ENCODE measurements around the gene PSPN. TPM values are rescaled to one million over a fixed set of nuclear protein-coding genes. Genes with fewer than 3 reads are reported as not detected.

Gene PSPN
- polyA plus RNA-seq, 1 donor (not counting 4 experiments of a cell fraction or from before 2014, with no cell fraction given): 0.33 TPM

DNA sequence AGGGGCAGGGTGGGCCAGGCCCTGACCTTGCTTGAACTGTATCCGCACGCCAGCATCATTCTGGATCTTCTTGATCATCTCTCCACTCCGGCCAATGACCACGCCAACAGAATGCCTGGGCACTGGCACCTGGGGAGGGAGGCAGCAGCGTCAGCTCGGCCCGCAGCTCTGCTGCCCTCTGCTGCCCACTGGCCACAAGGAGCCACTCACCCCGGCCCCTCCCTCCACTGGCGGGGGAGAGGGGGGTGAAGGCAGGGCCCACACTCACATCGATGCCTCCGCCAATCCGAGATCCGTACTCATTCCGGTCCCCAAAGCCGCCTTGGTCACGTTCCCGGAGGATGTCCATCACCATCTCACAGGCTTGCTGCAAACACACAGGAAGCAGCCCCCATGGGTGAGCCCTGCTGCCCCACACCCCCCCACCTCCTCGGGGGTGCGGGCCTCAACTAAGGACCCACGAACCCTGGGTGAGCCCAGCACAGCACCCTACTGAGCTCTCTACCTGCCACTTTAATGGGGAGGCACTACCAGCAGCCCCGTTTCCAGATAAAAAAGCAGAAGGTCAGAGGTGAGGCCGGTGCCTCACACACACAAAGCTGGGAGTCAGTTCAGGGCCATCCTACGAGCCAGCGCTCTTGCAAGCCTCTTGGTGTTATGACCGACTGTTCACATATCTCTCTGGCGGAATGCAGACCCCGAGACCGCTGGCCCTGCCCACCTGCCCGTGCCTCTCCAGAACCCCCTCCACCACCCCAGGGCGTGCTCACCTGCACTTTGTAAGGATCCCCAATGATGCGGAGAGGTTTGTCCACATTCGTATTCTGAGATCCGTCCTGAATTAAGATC is 42.2 kb upstream of the PSPN start:
- no peak for TF ChIP-seq EZH2 (IDR thresholded peaks at IDR 0.05; ENCODE audit: low read length)
- TF ChIP-seq, protein P1, sequence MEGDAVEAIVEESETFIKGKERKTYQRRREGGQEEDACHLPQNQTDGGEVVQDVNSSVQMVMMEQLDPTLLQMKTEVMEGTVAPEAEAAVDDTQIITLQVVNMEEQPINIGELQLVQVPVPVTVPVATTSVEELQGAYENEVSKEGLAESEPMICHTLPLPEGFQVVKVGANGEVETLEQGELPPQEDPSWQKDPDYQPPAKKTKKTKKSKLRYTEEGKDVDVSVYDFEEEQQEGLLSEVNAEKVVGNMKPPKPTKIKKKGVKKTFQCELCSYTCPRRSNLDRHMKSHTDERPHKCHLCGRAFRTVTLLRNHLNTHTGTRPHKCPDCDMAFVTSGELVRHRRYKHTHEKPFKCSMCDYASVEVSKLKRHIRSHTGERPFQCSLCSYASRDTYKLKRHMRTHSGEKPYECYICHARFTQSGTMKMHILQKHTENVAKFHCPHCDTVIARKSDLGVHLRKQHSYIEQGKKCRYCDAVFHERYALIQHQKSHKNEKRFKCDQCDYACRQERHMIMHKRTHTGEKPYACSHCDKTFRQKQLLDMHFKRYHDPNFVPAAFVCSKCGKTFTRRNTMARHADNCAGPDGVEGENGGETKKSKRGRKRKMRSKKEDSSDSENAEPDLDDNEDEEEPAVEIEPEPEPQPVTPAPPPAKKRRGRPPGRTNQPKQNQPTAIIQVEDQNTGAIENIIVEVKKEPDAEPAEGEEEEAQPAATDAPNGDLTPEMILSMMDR (optimal IDR thresholded peaks at IDR 0.05 in 1 of 3, IDR thresholded peaks at IDR 0.05 in 1 of 3, conservative IDR thresholded peaks at IDR 0.05 in 1 of 3; ENCODE audit: extremely low read depth in 1 of 3, insufficient read depth in 2 of 3, low read length in 3 of 3): peak in 1 of 3 experiments; percentile 41
- DNase-seq (ENCODE audit: low read depth, low spot score): no peak
- H3K36me3 ChIP-seq (ENCODE audit: control insufficient read depth in 2 of 2, extremely low read depth in 1 of 2, insufficient read depth in 2 of 2, low read length in 2 of 2): peaks cover 43 to 67% of the 10 kb centered on the region in 2 experiments
- peaks cover 2% of the 10 kb centered on the region for H3K4me1 ChIP-seq (ENCODE audit: control insufficient read depth, extremely low read depth, insufficient read depth, low read length)
- H3K4me3 ChIP-seq (ENCODE audit: control insufficient read depth in 2 of 3, extremely low read depth in 1 of 3, insufficient read depth in 2 of 3, low read depth in 1 of 3, low read length in 3 of 3): no peak overlapping the region
- no peaks in the 10 kb centered on the region for H3K9me1 ChIP-seq (ENCODE audit: control insufficient read depth, extremely low read depth, insufficient read depth, low read length)
- FAIRE-seq: no peak
- H3K4me2 ChIP-seq (ENCODE audit: control insufficient read depth, extremely low read depth, insufficient read depth, low read depth, low read length): no peak overlapping the region
- H3K79me2 ChIP-seq (ENCODE audit: control insufficient read depth, insufficient read depth, low read length): peaks cover 48% of the 10 kb centered on the region
- dilution Hi-C loops (cut with MboI; ENCODE audit: extremely low pct_ligation_motif_present, low sequenced_read_pairs): no loop called here
- peaks cover 5% of the 10 kb centered on the region for H4K20me1 ChIP-seq (ENCODE audit: control insufficient read depth, extremely low read depth, insufficient read depth, low read length)
- H3K9me3 ChIP-seq (ENCODE audit: control insufficient read depth, low read depth, low read length): no peaks in the 10 kb centered on the region
- H2AFZ ChIP-seq (ENCODE audit: control insufficient read depth, low read length): no peak overlapping the region
- H3K27ac ChIP-seq (ENCODE audit: control insufficient read depth, insufficient read depth, low read length): no peak overlapping the region
- H3K9ac ChIP-seq (ENCODE audit: control insufficient read depth, extremely low read depth, insufficient read depth, low read length): no peak overlapping the region
- H3K27me3 ChIP-seq (ENCODE audit: control insufficient read depth, extremely low read depth, insufficient read depth, low read length): no peaks in the 10 kb centered on the region

DNA sequence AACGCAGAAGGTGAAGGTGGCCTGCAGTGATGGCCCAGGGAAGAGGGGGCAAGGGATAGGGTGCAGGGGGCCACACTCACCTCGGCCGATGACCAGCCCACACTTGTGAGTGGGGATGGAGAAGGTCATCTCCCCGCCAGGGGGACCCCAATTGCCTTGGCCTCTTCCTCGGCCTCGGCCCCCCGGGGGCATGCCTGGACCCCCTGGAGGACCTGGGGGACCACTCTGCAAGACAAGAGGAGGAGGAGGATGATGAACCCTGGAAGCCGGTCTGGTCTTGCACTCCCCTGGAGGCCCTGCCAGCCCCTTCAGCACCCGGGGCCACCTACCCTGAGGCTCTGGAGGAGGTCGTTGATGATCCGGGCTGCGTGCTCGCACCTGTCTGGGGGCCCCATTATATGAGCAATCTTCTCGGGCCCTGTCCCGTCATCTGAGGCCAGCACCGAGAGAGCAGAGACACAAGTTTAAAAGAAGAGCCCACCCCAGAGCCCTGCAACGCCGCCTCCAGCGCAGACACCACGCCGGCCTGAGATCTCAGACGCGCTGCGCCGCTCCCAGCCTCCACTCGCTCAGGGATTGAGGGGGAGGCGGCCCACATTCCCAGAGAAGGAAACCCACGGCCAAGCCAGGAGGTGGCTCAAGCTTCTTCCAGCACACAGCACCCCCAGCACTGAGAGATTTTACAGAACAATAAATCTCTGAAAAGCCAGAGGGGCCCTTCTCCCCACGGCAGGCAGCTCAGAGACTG is 41.1 kb upstream of the PSPN start:
- H3K79me2 ChIP-seq (ENCODE audit: control insufficient read depth, insufficient read depth, low read length): peaks cover 37% of the 10 kb centered on the region
- H3K9ac ChIP-seq (ENCODE audit: control insufficient read depth, extremely low read depth, insufficient read depth, low read length): no peak overlapping the region
- no peak for FAIRE-seq

More for the DNA sequence above, 41.1 kb upstream of the PSPN start:
- H2AFZ ChIP-seq (ENCODE audit: control insufficient read depth, low read length): no peak overlapping the region
- DNase-seq (ENCODE audit: low read depth, low spot score): no peak
- no peaks in the 10 kb centered on the region for H3K4me1 ChIP-seq (ENCODE audit: control insufficient read depth, extremely low read depth, insufficient read depth, low read length)
- H3K9me1 ChIP-seq (ENCODE audit: control insufficient read depth, extremely low read depth, insufficient read depth, low read length): no peaks in the 10 kb centered on the region
- H3K9me3 ChIP-seq (ENCODE audit: control insufficient read depth, low read depth, low read length): no peaks in the 10 kb centered on the region
- no peak overlapping the region for H3K4me3 ChIP-seq (ENCODE audit: control insufficient read depth in 2 of 3, extremely low read depth in 1 of 3, insufficient read depth in 2 of 3, low read depth in 1 of 3, low read length in 3 of 3)
- no peak overlapping the region for H3K4me2 ChIP-seq (ENCODE audit: control insufficient read depth, extremely low read depth, insufficient read depth, low read depth, low read length)
- no peaks in the 10 kb centered on the region for H3K27me3 ChIP-seq (ENCODE audit: control insufficient read depth, extremely low read depth, insufficient read depth, low read length)
- no peak overlapping the region for H3K27ac ChIP-seq (ENCODE audit: control insufficient read depth, insufficient read depth, low read length)
- H3K36me3 ChIP-seq (ENCODE audit: control insufficient read depth in 2 of 2, extremely low read depth in 1 of 2, insufficient read depth in 2 of 2, low read length in 2 of 2): peaks cover 42 to 63% of the 10 kb centered on the region in 2 experiments
- dilution Hi-C loops (cut with MboI; ENCODE audit: extremely low pct_ligation_motif_present, low sequenced_read_pairs): no loop called here
- TF ChIP-seq, protein P1 (optimal IDR thresholded peaks at IDR 0.05 in 1 of 3, IDR thresholded peaks at IDR 0.05 in 1 of 3, conservative IDR thresholded peaks at IDR 0.05 in 1 of 3; ENCODE audit: extremely low read depth in 1 of 3, insufficient read depth in 2 of 3, low read length in 3 of 3): no peak
- TF ChIP-seq EZH2 (IDR thresholded peaks at IDR 0.05; ENCODE audit: low read length): no peak
- H4K20me1 ChIP-seq (ENCODE audit: control insufficient read depth, extremely low read depth, insufficient read depth, low read length): no peaks in the 10 kb centered on the region

Data from keratinocyte (primary cell).